Sigmoid colon (tissue), 7 donors: Measurements from ENCODE around the gene AFAP1. TPM values are rescaled to one million over a fixed set of nuclear protein-coding genes. Genes with fewer than 3 reads are reported as not detected.

ENCODE experiments used
- DNase-seq: peaks from one replicate; pipeline ENCODE4 v3.0.0-alpha.2; 2019
- H3K27ac ChIP-seq, 4 donors: fragments of 200-600 bp; sonication (generic); one replicate each; pipeline ENCODE4 v1.5.1; 2016 to 2019; ENCODE audit warnings: mild to moderate bottlenecking in 1 of 4
- H3K27me3 ChIP-seq, 3 donors: fragments of 200-600 bp; sonication (generic); one replicate each; pipeline ENCODE4 v1.5.1; 2019; ENCODE audit warnings: mild to moderate bottlenecking in 1 of 3
- H3K36me3 ChIP-seq, 4 donors: fragments of 200-600 bp; sonication (generic); one replicate each; pipeline ENCODE4 v1.5.1; 2016 to 2019
- H3K4me1 ChIP-seq, 4 donors: fragments of 200-600 bp; sonication (generic); one replicate each; pipeline ENCODE4 v1.5.1; 2017 to 2019
- H3K4me3 ChIP-seq, 4 donors: fragments of 200-600 bp; sonication (generic); one replicate each; pipeline ENCODE4 v1.5.1; 2017 to 2019; ENCODE audit warnings: mild to moderate bottlenecking in 2 of 4, moderate library complexity in 1 of 4
- H3K9me3 ChIP-seq, 4 donors: fragments of 200-600 bp in 3 of 4; sonication (generic) in 3 of 4; one replicate each; pipeline versions ENCODE4 v1.5.1 to v1.6.1; 2013 to 2019
- EP300 ChIP-seq, 4 donors: sonication (generic); formaldehyde crosslinking; IDR thresholded peaks; one replicate each; pipeline ENCODE4 v1.6.1; 2017; ENCODE audit warnings: antibody characterized with exemption in 4 of 4
- POLR2A ChIP-seq, 2 donors: fragments of 450-650 bp; IDR thresholded peaks; one replicate each; pipeline ENCODE4 v1.6.1; 2016; ENCODE audit warnings: antibody characterized with exemption in 2 of 2, mild to moderate bottlenecking in 2 of 2, moderate library complexity in 2 of 2
- POLR2AphosphoS5 ChIP-seq, 4 donors: sonication (generic); formaldehyde crosslinking; IDR thresholded peaks; one replicate each; pipeline ENCODE4 v1.6.1; 2017; ENCODE audit warnings: antibody characterized with exemption in 4 of 4
- WGBS, 2 donors: extraction: QIAGEN DNeasy Blood & Tissue Kit; methylation state at CpG; one replicate each; pipeline ENCODE4 v1.1.7; 2013; 5-methylcytosine and 5-hydroxymethylcytosine counted together
- intact Hi-C: fragments of 100-400 bp; cut with DNase I; formaldehyde crosslinking; loops from one replicate; pipeline ENCODE4 v1.15.1; 2023
- polyA plus RNA-seq, 3 donors: library from polyadenylated mRNA; stranded (reverse); fragments of 200-250 nt; gene quantifications; one replicate each; pipeline ENCODE4 v1.2.3, GENCODE V29; 2013
- total RNA-seq, 4 donors: library from RNA; depleted of rRNA; stranded (reverse); fragments of >200 nt; gene quantifications; one replicate each; pipeline ENCODE4 v1.1.0, GENCODE V29; 2016
- TF ChIP-seq, protein P1 (sequence below), 4 experiments: fragments of 450-650 bp in 3 of 4; fragments of 200-600 bp in 1 of 4; IDR thresholded peaks; one replicate each; pipeline ENCODE4 v1.5.1; 2016 to 2019; ENCODE audit warnings: antibody characterized with exemption in 4 of 4, mild to moderate bottlenecking in 3 of 4, moderate library complexity in 2 of 4
- donor health status: healthy with polysubstance abuse.
- donor health status: Bipolar disorder and iron deficiency.
- donor health status: healthy.

The AFAP1 gene
- total and polyA plus RNA-seq, 7 donors, result 7.6 to 51.3 (median 24.0) TPM

DNA sequence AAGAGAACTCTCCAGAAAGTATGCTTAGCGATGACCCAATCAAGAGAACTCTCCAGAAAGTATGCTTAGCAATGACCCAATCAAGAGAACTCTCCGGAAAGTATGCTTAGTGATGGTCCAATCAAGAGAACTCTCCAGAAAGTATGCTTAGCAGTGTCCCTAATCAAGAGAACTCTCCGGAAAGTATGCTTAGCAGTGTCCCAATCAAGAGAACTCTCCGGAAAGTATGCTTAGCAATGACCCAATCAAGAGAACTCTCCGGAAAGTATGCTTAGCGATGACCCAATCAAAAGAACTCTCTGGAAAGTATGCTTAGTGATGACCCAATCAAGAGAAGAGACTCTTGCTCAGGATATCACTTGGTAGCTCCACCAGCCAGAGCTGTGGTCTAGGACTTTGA is 92.5 kb downstream of the AFAP1 start:
- H3K4me3 ChIP-seq, result no peak overlapping the region
- no peaks in the 10 kb centered on the region for H3K27me3 ChIP-seq
- H3K9me3 ChIP-seq, result no peaks in the 10 kb centered on the region
- TF ChIP-seq, protein P1, sequence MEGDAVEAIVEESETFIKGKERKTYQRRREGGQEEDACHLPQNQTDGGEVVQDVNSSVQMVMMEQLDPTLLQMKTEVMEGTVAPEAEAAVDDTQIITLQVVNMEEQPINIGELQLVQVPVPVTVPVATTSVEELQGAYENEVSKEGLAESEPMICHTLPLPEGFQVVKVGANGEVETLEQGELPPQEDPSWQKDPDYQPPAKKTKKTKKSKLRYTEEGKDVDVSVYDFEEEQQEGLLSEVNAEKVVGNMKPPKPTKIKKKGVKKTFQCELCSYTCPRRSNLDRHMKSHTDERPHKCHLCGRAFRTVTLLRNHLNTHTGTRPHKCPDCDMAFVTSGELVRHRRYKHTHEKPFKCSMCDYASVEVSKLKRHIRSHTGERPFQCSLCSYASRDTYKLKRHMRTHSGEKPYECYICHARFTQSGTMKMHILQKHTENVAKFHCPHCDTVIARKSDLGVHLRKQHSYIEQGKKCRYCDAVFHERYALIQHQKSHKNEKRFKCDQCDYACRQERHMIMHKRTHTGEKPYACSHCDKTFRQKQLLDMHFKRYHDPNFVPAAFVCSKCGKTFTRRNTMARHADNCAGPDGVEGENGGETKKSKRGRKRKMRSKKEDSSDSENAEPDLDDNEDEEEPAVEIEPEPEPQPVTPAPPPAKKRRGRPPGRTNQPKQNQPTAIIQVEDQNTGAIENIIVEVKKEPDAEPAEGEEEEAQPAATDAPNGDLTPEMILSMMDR (IDR thresholded peaks at IDR 0.05), result no peak
- TF ChIP-seq EP300 (IDR thresholded peaks at IDR 0.05) (no peak), POLR2A (IDR thresholded peaks at IDR 0.05) (no peak), POLR2AphosphoS5 (IDR thresholded peaks at IDR 0.05) (no peak)
- H3K27ac ChIP-seq, result no peak overlapping the region
- peak; percentile 8 for DNase-seq
- 89 to 90% methylated on average over 6 of the region's 6 CpGs for WGBS, 2 donors
- intact Hi-C loops, result no loop called here
- peaks cover 0 to 59% (median 54%) of the 10 kb centered on the region in 4 donors for H3K4me1 ChIP-seq
- H3K36me3 ChIP-seq, result peaks cover 0 to 11% (median 3%) of the 10 kb centered on the region in 4 donors

DNA sequence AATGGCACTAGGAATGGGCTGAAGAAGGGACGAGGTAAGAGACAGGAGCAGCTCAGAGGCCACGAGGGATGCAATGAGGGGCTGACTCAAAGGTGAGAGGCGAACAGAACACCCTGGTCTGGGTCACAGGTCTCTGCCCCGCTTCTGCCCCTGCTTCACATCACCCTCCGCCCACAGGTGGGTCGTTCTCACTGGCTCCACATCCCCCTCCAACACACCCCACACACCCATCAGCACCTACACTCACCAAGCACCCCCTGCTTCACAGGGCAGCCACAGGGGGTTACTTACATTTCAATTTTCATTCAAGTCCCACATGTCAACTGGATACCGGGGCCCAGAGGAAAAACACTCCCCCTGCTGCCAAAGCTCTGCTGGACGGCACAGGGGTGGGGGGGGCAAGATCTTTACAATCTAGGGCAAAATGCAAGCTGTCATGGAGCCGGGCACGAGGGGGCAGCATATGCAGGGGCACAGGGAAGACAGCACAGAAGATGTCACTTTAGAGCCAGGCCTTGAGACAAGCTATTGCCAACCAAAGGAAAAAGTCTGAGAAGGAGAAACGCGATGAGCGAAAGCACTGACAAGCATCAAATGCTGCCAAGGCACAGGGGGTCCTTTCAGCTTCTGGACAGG is 94.0 kb downstream of the AFAP1 start:
- 78 to 91% methylated on average over 13 of the region's 13 CpGs for WGBS, 2 donors
- H3K4me1 ChIP-seq, result peaks cover 0 to 63% (median 57%) of the 10 kb centered on the region in 4 donors
- H3K27me3 ChIP-seq, result no peaks in the 10 kb centered on the region
- H3K36me3 ChIP-seq, result peaks cover 0 to 12% (median 4%) of the 10 kb centered on the region in 4 donors
- peak overlapping the region in 1 of 4 donors; percentile 92 for H3K27ac ChIP-seq
- peak; percentile 64 for DNase-seq
- TF ChIP-seq POLR2A (IDR thresholded peaks at IDR 0.05) (no peak), POLR2AphosphoS5 (IDR thresholded peaks at IDR 0.05) (no peak), EP300 (IDR thresholded peaks at IDR 0.05) (no peak)
- TF ChIP-seq, protein P1 (IDR thresholded peaks at IDR 0.05), result no peak
- no peak overlapping the region for H3K4me3 ChIP-seq
- no peaks in the 10 kb centered on the region for H3K9me3 ChIP-seq
- intact Hi-C loops, result no loop called here

DNA sequence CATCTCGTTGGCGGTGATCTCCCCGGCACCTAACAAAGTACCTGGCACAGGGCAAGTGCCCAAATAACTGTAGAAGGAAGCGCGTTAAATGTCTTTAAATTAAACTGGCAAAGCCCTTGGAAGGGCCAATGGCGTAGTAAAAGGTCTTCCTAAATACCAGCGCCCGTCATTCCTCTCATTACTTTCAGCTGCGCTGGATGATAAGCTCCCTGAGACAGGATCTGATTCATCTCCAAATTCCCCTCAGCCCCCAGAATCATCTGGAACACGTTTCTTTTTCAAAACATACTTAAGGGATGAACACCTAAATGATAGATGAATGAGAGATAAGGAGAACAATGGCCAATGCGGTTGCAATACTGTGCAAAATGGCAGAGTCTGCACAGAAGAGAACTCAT is 95.1 kb downstream of the AFAP1 start:
- no peak overlapping the region for H3K4me3 ChIP-seq
- H3K9me3 ChIP-seq, result no peaks in the 10 kb centered on the region
- no peak for DNase-seq
- TF ChIP-seq, protein P1 (IDR thresholded peaks at IDR 0.05), result no peak
- no peak for TF ChIP-seq POLR2A (IDR thresholded peaks at IDR 0.05)
- no peak for TF ChIP-seq POLR2AphosphoS5 (IDR thresholded peaks at IDR 0.05)
- no peak for TF ChIP-seq EP300 (IDR thresholded peaks at IDR 0.05)
- 76 to 85% methylated on average over 11 of the region's 11 CpGs for WGBS, 2 donors
- no peaks in the 10 kb centered on the region for H3K27me3 ChIP-seq
- H3K27ac ChIP-seq, result peak overlapping the region; percentile 87 to 92 (median 92)
- peaks cover 0 to 58% (median 55%) of the 10 kb centered on the region in 4 donors for H3K4me1 ChIP-seq
- H3K36me3 ChIP-seq, result peaks cover 0 to 9% (median 2%) of the 10 kb centered on the region in 4 donors
- intact Hi-C loops, result no loop called here

DNA sequence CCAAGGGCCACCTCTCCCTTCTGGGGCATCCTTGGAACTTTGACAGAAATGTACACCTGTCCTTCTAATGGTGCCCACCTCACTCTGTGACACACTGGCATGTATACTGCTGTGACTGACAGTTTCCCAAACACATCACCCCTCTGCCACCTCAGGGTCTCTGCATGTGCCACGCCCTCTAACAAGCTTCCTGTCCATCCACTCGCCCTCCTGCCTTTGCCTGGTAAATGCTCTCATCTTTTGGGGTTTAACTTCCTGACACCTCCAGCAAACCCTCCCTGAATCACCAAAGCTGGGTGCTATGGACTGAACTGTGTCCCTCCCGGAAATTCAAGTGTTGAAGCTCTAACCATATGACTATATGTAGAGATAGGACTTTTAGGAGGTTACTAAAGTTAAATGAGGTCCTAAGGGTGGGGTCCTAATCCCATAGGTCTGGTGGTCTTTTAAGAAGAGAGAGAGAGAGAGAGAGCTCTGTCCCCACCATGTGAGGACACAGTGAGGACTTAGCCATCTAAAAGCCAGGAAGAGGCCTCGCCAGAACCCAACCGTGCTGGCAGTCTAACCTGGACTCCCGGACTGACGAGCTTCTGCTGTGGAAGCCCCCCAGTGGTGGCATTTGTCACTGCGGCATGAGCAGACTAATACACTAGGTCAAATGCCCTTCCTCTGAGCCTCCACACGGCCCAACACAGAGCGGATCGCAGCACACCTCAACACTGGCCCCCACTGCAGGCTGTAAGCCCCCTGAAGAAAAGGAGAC is 95.6 kb downstream of the AFAP1 start:
- peaks cover 0 to 12% (median 2%) of the 10 kb centered on the region in 4 donors for H3K36me3 ChIP-seq
- WGBS, 2 donors, result 51 to 57% methylated on average over 11 of the region's 11 CpGs
- DNase-seq, result peak; percentile 86
- H3K27ac ChIP-seq, result peak overlapping the region; percentile 87 to 92 (median 92)
- H3K4me3 ChIP-seq, result no peak overlapping the region
- intact Hi-C loops, result loop anchor here (2.0 kb wide), 2 partner anchors 31 to 39 kb away; no protein-coding TSS in a partner anchor
- no peaks in the 10 kb centered on the region for H3K9me3 ChIP-seq
- H3K27me3 ChIP-seq, result no peaks in the 10 kb centered on the region
- no peak for TF ChIP-seq POLR2AphosphoS5 (IDR thresholded peaks at IDR 0.05)
- TF ChIP-seq, protein P1 (IDR thresholded peaks at IDR 0.05), result peak; percentile 17 to 65 (median 34)
- peaks cover 0 to 54% (median 52%) of the 10 kb centered on the region in 4 donors for H3K4me1 ChIP-seq
